ENCODE results near the gene MAST4. TPM values are rescaled to one million over a fixed set of nuclear protein-coding genes. Genes with fewer than 3 reads are reported as not detected.

The MAST4 gene
- total and polyA plus RNA-seq, 2 of the 4 experiments (the other 2 are of a cell fraction), result 4.8 to 6.8 TPM

DNA sequence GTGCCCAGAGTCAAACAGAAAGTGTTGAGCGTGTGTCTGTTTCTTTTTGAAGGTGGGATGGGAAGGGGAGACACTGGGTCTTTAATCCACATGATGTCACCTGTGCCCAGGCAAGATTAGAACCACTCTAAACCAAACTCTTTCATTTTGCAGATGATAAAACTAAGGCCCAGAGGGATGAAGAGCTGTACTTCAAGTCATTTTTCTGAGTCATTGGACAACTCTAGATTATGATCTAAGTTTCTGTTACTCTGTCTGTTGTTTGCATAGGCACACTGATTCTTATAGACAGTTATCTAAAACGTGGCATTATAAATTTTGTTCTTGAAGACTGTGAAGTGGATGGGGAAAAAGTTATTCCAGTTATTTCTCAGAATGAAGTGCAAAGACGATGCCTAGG, 48.8 kb downstream of the MAST4 start:
- Histone ChIP-seq H4K5ac (ENCODE audit: low read depth, low read length) (no peak overlapping the region), H3K9ac (ENCODE audit: low read depth, low read length) (no peak overlapping the region), H3K4ac (ENCODE audit: low read depth, low read length) (no peak overlapping the region), H4K91ac (ENCODE audit: insufficient read depth, low read depth, low read length) (no peak overlapping the region), H2BK120ac (ENCODE audit: low read depth, low read length) (no peak overlapping the region), H3K4me2 (ENCODE audit: low read depth, low read length) (no peak overlapping the region), H4K8ac (ENCODE audit: low read depth in 2 of 2, low read length in 2 of 2) (no peak overlapping the region), H2AK9ac (replicated peaks; ENCODE audit: low read depth, low read length, poor library complexity) (no peak overlapping the region), H2BK15ac (ENCODE audit: low read depth, low read length) (no peak overlapping the region), H3K23ac (ENCODE audit: low read depth, low read length) (no peak overlapping the region), H3K9me3 (ENCODE audit: control insufficient read depth, insufficient read depth, low read length) (no peaks in the 10 kb centered on the region), H3K4me1 (ENCODE audit: control insufficient read depth, insufficient read depth, low read length) (no peaks in the 10 kb centered on the region), H3K56ac (ENCODE audit: extremely low read depth, insufficient read depth, low read length) (no peak overlapping the region), H3K79me1 (ENCODE audit: low read depth in 1 of 2, low read length in 2 of 2) (no peaks in the 10 kb centered on the region), H4K20me1 (ENCODE audit: insufficient read depth, low read length) (no peaks in the 10 kb centered on the region), H2BK20ac (ENCODE audit: low read depth, low read length) (no peak overlapping the region), H2AFZ (replicated peaks; ENCODE audit: low read length, poor library complexity) (no peak overlapping the region), H3K9me1 (ENCODE audit: insufficient read depth, low read length) (no peaks in the 10 kb centered on the region), H3K36me3 (ENCODE audit: control insufficient read depth, insufficient read depth, low read length) (no peaks in the 10 kb centered on the region), H3K14ac (replicated peaks; ENCODE audit: low read depth, low read length) (no peak overlapping the region), H2BK5ac (ENCODE audit: low read depth, low read length, poor library complexity, severe bottlenecking) (no peak overlapping the region), H2AK5ac (ENCODE audit: low read depth, low read length) (no peak overlapping the region), H3K27ac (ENCODE audit: insufficient read depth, low read length) (no peak overlapping the region), H3K27me3 (ENCODE audit: control insufficient read depth, insufficient read depth, low read length) (no peaks in the 10 kb centered on the region), H3K4me3 (ENCODE audit: insufficient read depth, low read depth, low read length) (no peak overlapping the region), H3K18ac (ENCODE audit: low read depth, low read length) (no peak overlapping the region)
- ChIA-PET POLR2A (ENCODE audit: unreplicated experiment) (no interaction called here), CTCF (no interaction called here)
- no CpG with 5 or more reads among the region's 3 CpGs for WGBS, 2 experiments (ENCODE audit: extremely low coverage in 2 of 2, insufficient read length in 1 of 2)
- intact Hi-C loops (cut with micrococcal nuclease), result no loop called here
- no TSS peak for BruUV-seq (replicated peaks)
- in situ Hi-C loops (cut with MboI; ENCODE audit: low sequenced_read_pairs), result no loop called here
- no peak for DNase-seq
- dilution Hi-C loops (cut with HindIII; ENCODE audit: low sequenced_read_pairs, unreplicated experiment), result no loop called here
- no peak for ATAC-seq (ENCODE audit: low read depth)
- TF ChIP-seq SMC3 (IDR thresholded peaks at IDR 0.05; ENCODE audit: low read depth, low read length), result no peak
- TF ChIP-seq MXI1 (IDR thresholded peaks at IDR 0.05; ENCODE audit: borderline replicate concordance, low read depth, low read length), result no peak
- TF ChIP-seq CEBPB (IDR thresholded peaks at IDR 0.05; ENCODE audit: low read depth, low read length), result no peak
- TF ChIP-seq, protein P1, sequence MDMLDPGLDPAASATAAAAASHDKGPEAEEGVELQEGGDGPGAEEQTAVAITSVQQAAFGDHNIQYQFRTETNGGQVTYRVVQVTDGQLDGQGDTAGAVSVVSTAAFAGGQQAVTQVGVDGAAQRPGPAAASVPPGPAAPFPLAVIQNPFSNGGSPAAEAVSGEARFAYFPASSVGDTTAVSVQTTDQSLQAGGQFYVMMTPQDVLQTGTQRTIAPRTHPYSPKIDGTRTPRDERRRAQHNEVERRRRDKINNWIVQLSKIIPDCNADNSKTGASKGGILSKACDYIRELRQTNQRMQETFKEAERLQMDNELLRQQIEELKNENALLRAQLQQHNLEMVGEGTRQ (IDR thresholded peaks at IDR 0.05; ENCODE audit: low read depth, low read length), result no peak
- TF ChIP-seq RFX5 (IDR thresholded peaks at IDR 0.05; ENCODE audit: low read depth, low read length), result no peak

All from IMR-90 (cell line).